Measurements from ENCODE around the gene ARL8B. TPM values are rescaled to one million over a fixed set of nuclear protein-coding genes. Genes with fewer than 3 reads are reported as not detected.

The ARL8B gene
- total RNA-seq, 1 experiment from 2014 or later, result 52.4 TPM

DNA sequence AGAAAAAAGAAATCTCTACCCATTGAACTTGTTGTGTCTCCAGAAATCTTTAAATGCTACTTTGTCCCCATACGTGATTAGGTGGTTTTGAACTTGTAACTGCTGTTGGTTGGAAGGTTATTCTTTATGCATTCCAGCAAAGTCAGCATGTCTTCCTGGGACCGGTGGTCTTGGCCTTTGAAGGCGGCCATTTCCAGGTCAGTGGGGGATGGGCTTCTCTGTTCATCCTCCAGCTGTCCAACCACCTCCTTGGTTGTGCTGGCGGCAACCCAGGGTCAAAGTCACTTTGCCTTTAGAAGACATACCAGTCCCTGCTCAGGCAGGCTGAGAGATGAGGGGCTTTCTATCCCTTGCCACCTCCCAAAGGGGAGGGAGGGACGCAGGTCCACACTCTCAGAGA is 37.9 kb upstream of the ARL8B start:
- Histone ChIP-seq H4K20me1 (ENCODE audit: insufficient read depth, low read depth, low read length) (no peaks in the 10 kb centered on the region), H3K9me2 (replicated peaks; ENCODE audit: insufficient read depth, low read length) (no peaks in the 10 kb centered on the region), H3K36me3 (ENCODE audit: insufficient read depth, low read length) (no peaks in the 10 kb centered on the region), H3K4me1 (ENCODE audit: low read length) (peaks cover 14% of the 10 kb centered on the region), H3K27ac (ENCODE audit: low read length) (no peak overlapping the region), H3K4me3 (ENCODE audit: low read length) (no peak overlapping the region), H3K9me3 (ENCODE audit: low read length) (no peaks in the 10 kb centered on the region), H3K79me2 (ENCODE audit: low read length) (no peaks in the 10 kb centered on the region), H3K9ac (ENCODE audit: low read length) (no peak overlapping the region), H3K4me2 (ENCODE audit: low read depth, low read length, poor library complexity, severe bottlenecking) (no peak overlapping the region), H3K27me3 (ENCODE audit: low read length) (no peaks in the 10 kb centered on the region), H2AFZ (ENCODE audit: low read length) (no peak overlapping the region)
- DNase-seq, result no peak

DNA sequence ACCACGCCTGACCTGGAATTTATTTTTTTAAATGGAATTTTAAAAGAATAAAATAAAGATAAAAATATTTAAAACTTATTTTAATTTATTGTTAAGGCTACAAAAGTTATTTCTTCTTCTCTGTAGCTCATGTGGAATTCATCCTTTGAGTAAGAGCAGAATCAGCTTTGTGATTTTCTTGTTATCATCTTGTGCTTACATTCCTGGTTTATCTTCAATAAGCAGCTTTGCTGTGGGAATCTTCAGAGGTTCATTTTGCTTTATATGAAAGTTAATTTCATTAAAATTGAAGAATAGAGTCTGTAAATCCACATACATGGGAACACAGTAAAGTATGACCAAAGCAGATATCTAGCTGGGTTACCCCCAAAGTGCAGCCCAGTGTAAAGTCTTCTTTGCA is 35.4 kb upstream of the ARL8B start:
- Histone ChIP-seq H3K4me3 (ENCODE audit: low read length) (no peak overlapping the region), H3K9me2 (replicated peaks; ENCODE audit: insufficient read depth, low read length) (no peaks in the 10 kb centered on the region), H3K4me2 (ENCODE audit: low read depth, low read length, poor library complexity, severe bottlenecking) (no peak overlapping the region), H2AFZ (ENCODE audit: low read length) (no peak overlapping the region), H4K20me1 (ENCODE audit: insufficient read depth, low read depth, low read length) (no peaks in the 10 kb centered on the region), H3K4me1 (ENCODE audit: low read length) (peaks cover 10% of the 10 kb centered on the region), H3K27ac (ENCODE audit: low read length) (no peak overlapping the region), H3K27me3 (ENCODE audit: low read length) (no peaks in the 10 kb centered on the region), H3K36me3 (ENCODE audit: insufficient read depth, low read length) (no peaks in the 10 kb centered on the region), H3K79me2 (ENCODE audit: low read length) (no peaks in the 10 kb centered on the region), H3K9ac (ENCODE audit: low read length) (no peak overlapping the region), H3K9me3 (ENCODE audit: low read length) (no peaks in the 10 kb centered on the region)
- DNase-seq, result no peak

DNA sequence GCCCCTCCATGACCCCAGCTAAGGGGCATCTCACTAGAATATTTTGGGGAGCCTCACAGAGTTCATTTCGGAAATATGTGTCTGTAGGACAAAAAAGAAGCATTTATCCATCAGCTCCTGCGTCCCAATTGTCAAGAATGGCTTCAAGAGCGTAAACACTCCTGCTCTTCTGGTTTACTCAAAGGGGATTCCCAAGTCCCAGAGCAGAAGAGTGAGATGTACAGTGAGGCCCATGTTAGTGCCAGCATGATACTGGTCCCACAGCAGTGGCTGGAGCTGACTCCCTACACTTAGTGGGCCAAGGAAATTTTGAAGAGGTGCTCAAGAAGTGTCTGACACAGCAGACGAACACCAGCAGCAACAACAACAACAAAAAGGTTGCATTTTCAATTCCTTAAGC is 34.9 kb upstream of the ARL8B start:
- no peak overlapping the region for H3K4me3 ChIP-seq (ENCODE audit: low read length)
- H4K20me1 ChIP-seq (ENCODE audit: insufficient read depth, low read depth, low read length), result no peaks in the 10 kb centered on the region
- no peaks in the 10 kb centered on the region for H3K9me2 ChIP-seq (replicated peaks; ENCODE audit: insufficient read depth, low read length)
- no peak overlapping the region for H3K9ac ChIP-seq (ENCODE audit: low read length)
- DNase-seq, result no peak
- no peak overlapping the region for H3K27ac ChIP-seq (ENCODE audit: low read length)
- H3K27me3 ChIP-seq (ENCODE audit: low read length), result no peaks in the 10 kb centered on the region
- H2AFZ ChIP-seq (ENCODE audit: low read length), result no peak overlapping the region
- H3K79me2 ChIP-seq (ENCODE audit: low read length), result no peaks in the 10 kb centered on the region
- H3K36me3 ChIP-seq (ENCODE audit: insufficient read depth, low read length), result no peaks in the 10 kb centered on the region
- H3K4me2 ChIP-seq (ENCODE audit: low read depth, low read length, poor library complexity, severe bottlenecking), result no peak overlapping the region
- no peaks in the 10 kb centered on the region for H3K9me3 ChIP-seq (ENCODE audit: low read length)
- peaks cover 5% of the 10 kb centered on the region for H3K4me1 ChIP-seq (ENCODE audit: low read length)

GRCh38 chr3:5090197-5090596 is 31.9 kb upstream of the ARL8B start:
- H3K27me3 ChIP-seq (ENCODE audit: low read length), result no peaks in the 10 kb centered on the region
- no peaks in the 10 kb centered on the region for H3K4me1 ChIP-seq (ENCODE audit: low read length)
- H3K36me3 ChIP-seq (ENCODE audit: insufficient read depth, low read length), result no peaks in the 10 kb centered on the region
- no peaks in the 10 kb centered on the region for H4K20me1 ChIP-seq (ENCODE audit: insufficient read depth, low read depth, low read length)
- no peak overlapping the region for H3K4me3 ChIP-seq (ENCODE audit: low read length)
- H3K79me2 ChIP-seq (ENCODE audit: low read length), result no peaks in the 10 kb centered on the region
- H2AFZ ChIP-seq (ENCODE audit: low read length), result no peak overlapping the region
- no peak for DNase-seq
- no peak overlapping the region for H3K27ac ChIP-seq (ENCODE audit: low read length)
- H3K4me2 ChIP-seq (ENCODE audit: low read depth, low read length, poor library complexity, severe bottlenecking), result no peak overlapping the region
- no peaks in the 10 kb centered on the region for H3K9me3 ChIP-seq (ENCODE audit: low read length)
- H3K9me2 ChIP-seq (replicated peaks; ENCODE audit: insufficient read depth, low read length), result no peaks in the 10 kb centered on the region
- no peak overlapping the region for H3K9ac ChIP-seq (ENCODE audit: low read length)

DNA sequence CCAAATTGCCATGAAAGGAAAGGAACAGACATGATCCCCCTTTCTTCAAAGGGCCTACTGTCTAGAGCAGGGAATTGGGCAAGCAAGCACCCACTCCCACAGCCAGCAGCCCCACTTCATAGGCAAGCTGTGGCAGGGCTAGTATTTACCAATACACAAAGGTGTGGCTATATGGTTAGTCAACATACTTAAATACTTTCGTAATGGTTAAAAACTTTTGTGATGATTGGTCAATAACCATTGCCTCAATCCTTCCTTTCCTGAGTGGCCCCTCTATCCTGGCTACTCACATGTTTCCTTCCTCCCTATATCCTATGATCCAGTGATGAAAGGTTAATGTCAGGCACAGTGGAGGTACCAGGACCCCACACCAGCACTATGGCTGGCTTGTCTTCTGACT is 30.1 kb upstream of the ARL8B start:
- H3K9me2 ChIP-seq (replicated peaks; ENCODE audit: insufficient read depth, low read length), result no peaks in the 10 kb centered on the region

GRCh38 chr3:5093731-5094130 is 28.4 kb upstream of the ARL8B start:
- Histone ChIP-seq H3K4me2 (ENCODE audit: low read depth, low read length, poor library complexity, severe bottlenecking) (no peak overlapping the region), H3K9ac (ENCODE audit: low read length) (no peak overlapping the region), H3K36me3 (ENCODE audit: insufficient read depth, low read length) (no peaks in the 10 kb centered on the region), H3K4me1 (ENCODE audit: low read length) (no peaks in the 10 kb centered on the region), H2AFZ (ENCODE audit: low read length) (no peak overlapping the region), H3K79me2 (ENCODE audit: low read length) (no peaks in the 10 kb centered on the region), H3K9me3 (ENCODE audit: low read length) (no peaks in the 10 kb centered on the region), H3K27ac (ENCODE audit: low read length) (no peak overlapping the region), H3K9me2 (replicated peaks; ENCODE audit: insufficient read depth, low read length) (no peaks in the 10 kb centered on the region), H3K4me3 (ENCODE audit: low read length) (no peak overlapping the region), H3K27me3 (ENCODE audit: low read length) (no peaks in the 10 kb centered on the region), H4K20me1 (ENCODE audit: insufficient read depth, low read depth, low read length) (no peaks in the 10 kb centered on the region)
- DNase-seq, result no peak

More for the DNA sequence above, 30.1 kb upstream of the ARL8B start:
- no peak overlapping the region for H3K4me3 ChIP-seq (ENCODE audit: low read length)
- H3K4me1 ChIP-seq (ENCODE audit: low read length), result no peaks in the 10 kb centered on the region
- no peak for DNase-seq
- H3K4me2 ChIP-seq (ENCODE audit: low read depth, low read length, poor library complexity, severe bottlenecking), result no peak overlapping the region
- no peaks in the 10 kb centered on the region for H3K27me3 ChIP-seq (ENCODE audit: low read length)
- H3K36me3 ChIP-seq (ENCODE audit: insufficient read depth, low read length), result no peaks in the 10 kb centered on the region
- H3K27ac ChIP-seq (ENCODE audit: low read length), result no peak overlapping the region
- no peaks in the 10 kb centered on the region for H4K20me1 ChIP-seq (ENCODE audit: insufficient read depth, low read depth, low read length)
- H3K9me3 ChIP-seq (ENCODE audit: low read length), result no peaks in the 10 kb centered on the region
- no peaks in the 10 kb centered on the region for H3K79me2 ChIP-seq (ENCODE audit: low read length)
- H3K9ac ChIP-seq (ENCODE audit: low read length), result no peak overlapping the region
- no peak overlapping the region for H2AFZ ChIP-seq (ENCODE audit: low read length)

- Histone ChIP-seq H3K27me3 (ENCODE audit: low read length) (no peaks in the 10 kb centered on the region), H3K9ac (ENCODE audit: low read length) (no peak overlapping the region), H3K9me3 (ENCODE audit: low read length) (no peaks in the 10 kb centered on the region), H3K36me3 (ENCODE audit: insufficient read depth, low read length) (no peaks in the 10 kb centered on the region), H4K20me1 (ENCODE audit: insufficient read depth, low read depth, low read length) (no peaks in the 10 kb centered on the region), H3K4me2 (ENCODE audit: low read depth, low read length, poor library complexity, severe bottlenecking) (no peak overlapping the region), H3K4me3 (ENCODE audit: low read length) (no peak overlapping the region), H3K9me2 (replicated peaks; ENCODE audit: insufficient read depth, low read length) (no peaks in the 10 kb centered on the region), H3K27ac (ENCODE audit: low read length) (no peak overlapping the region), H2AFZ (ENCODE audit: low read length) (no peak overlapping the region), H3K79me2 (ENCODE audit: low read length) (no peaks in the 10 kb centered on the region), H3K4me1 (ENCODE audit: low read length) (no peaks in the 10 kb centered on the region)
- no peak for DNase-seq
These were observed 26.2 kb upstream of the ARL8B start for GRCh38 chr3:5095886-5096285.

DNA sequence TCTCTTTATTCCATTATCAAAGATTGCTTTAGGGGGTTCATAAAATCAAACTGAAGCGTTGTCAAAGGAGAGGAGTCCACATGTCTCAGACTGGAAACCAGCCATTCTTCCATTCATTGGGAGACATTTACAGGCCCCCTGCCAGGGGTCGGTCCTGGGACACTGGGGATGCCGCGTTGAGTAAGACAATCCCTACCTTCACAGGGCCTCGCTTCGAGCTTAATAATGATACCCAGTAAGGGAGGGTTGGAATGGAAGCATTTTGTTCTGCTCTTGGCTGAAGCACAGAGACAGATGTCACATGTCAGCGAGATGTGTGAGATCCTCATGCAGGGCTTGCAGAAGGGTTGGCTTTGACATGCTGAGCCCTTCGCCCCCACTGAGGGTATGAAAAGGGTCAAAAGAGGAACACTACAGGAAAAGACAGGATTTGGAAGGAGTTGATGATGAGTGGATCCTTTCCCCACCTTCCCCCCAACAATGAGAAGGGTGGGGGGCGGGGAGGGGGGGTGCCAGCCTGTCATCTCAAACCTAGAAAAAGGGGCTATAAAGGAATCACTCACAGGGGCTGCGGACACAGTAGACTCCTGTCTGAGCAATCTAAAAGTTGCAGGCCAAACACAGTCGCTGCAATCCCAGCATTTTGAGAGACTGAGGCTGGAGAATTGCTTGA is 25.6 kb upstream of the ARL8B start:
- H2AFZ ChIP-seq (ENCODE audit: low read length), result no peak overlapping the region
- no peak overlapping the region for H3K27ac ChIP-seq (ENCODE audit: low read length)
- no peaks in the 10 kb centered on the region for H3K27me3 ChIP-seq (ENCODE audit: low read length)
- no peak overlapping the region for H3K9ac ChIP-seq (ENCODE audit: low read length)
- no peaks in the 10 kb centered on the region for H4K20me1 ChIP-seq (ENCODE audit: insufficient read depth, low read depth, low read length)
- H3K4me2 ChIP-seq (ENCODE audit: low read depth, low read length, poor library complexity, severe bottlenecking), result no peak overlapping the region
- H3K9me3 ChIP-seq (ENCODE audit: low read length), result no peaks in the 10 kb centered on the region
- H3K9me2 ChIP-seq (replicated peaks; ENCODE audit: insufficient read depth, low read length), result no peaks in the 10 kb centered on the region
- H3K36me3 ChIP-seq (ENCODE audit: insufficient read depth, low read length), result no peaks in the 10 kb centered on the region
- no peaks in the 10 kb centered on the region for H3K4me1 ChIP-seq (ENCODE audit: low read length)
- no peak for DNase-seq
- H3K4me3 ChIP-seq (ENCODE audit: low read length), result no peak overlapping the region
- no peaks in the 10 kb centered on the region for H3K79me2 ChIP-seq (ENCODE audit: low read length)

DNA sequence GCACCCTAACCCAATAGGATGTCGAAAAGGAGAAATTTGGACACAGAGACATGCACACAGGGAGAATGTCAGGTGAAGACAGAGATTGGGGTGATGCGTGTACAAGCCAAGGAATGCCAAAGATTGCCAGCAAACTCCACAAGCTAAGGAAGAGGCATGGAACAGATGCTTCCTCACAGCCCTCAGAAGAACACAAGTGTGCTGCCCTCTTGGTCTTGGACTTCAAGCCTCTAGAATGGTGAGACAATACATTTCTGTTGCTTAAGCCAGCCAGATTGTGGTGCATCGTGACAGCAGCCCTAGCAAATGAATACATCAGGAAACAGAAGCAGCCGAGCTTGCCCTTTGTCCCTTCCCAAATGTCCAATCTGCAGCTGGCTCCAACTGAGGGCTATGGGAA is 23.7 kb upstream of the ARL8B start:
- DNase-seq, result no peak
- Histone ChIP-seq H3K27ac (ENCODE audit: low read length) (no peak overlapping the region), H3K9ac (ENCODE audit: low read length) (no peak overlapping the region), H3K4me3 (ENCODE audit: low read length) (no peak overlapping the region), H2AFZ (ENCODE audit: low read length) (no peak overlapping the region), H3K4me1 (ENCODE audit: low read length) (no peaks in the 10 kb centered on the region), H4K20me1 (ENCODE audit: insufficient read depth, low read depth, low read length) (no peaks in the 10 kb centered on the region), H3K79me2 (ENCODE audit: low read length) (no peaks in the 10 kb centered on the region), H3K36me3 (ENCODE audit: insufficient read depth, low read length) (no peaks in the 10 kb centered on the region), H3K27me3 (ENCODE audit: low read length) (no peaks in the 10 kb centered on the region), H3K9me2 (replicated peaks; ENCODE audit: insufficient read depth, low read length) (no peaks in the 10 kb centered on the region), H3K4me2 (ENCODE audit: low read depth, low read length, poor library complexity, severe bottlenecking) (no peak overlapping the region), H3K9me3 (ENCODE audit: low read length) (no peaks in the 10 kb centered on the region)

All from Karpas-422 (cell line).